ENCODE results near the gene GFRA1. TPM values are rescaled to one million over a fixed set of nuclear protein-coding genes. Genes with fewer than 3 reads are reported as not detected.
A peak's percentile ranks its signal among the peaks of the same experiment; 100 is the strongest.

GFRA1 gene
- total RNA-seq, 2 donors from 2014 or later: 1.6 to 3.1 TPM

DNA sequence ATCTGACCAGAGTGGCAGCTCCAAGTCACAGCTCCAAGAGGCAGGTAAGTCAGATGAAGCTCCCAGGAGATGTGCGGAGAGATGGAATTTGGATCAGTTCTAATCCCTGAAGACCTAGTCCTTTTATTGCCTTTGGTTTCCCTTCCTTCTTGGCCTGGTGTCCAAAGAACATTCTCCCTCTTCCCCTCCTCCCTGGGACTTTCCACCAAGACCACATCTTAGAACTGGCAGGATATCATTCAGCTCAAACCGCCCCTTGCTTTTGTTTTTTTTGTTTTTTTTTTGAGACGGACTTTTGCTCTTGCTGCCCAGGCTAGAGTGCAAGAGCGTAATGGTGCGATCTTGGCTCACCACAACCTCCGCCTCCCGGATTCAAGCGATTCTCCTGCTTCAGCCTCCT lies 190.8 kb downstream of the GFRA1 start:
- Histone ChIP-seq H3K27me3 (ENCODE audit: control insufficient read depth, insufficient read depth, low read length, poor library complexity, severe bottlenecking) (no peaks in the 10 kb centered on the region), H3K36me3 (ENCODE audit: control insufficient read depth, insufficient read depth, low read length) (no peaks in the 10 kb centered on the region), H3K4me1 (ENCODE audit: control insufficient read depth, insufficient read depth, low read length) (peaks cover 3% of the 10 kb centered on the region), H3K9me3 (ENCODE audit: control insufficient read depth, low read length) (no peaks in the 10 kb centered on the region), H3K27ac (ENCODE audit: low read depth, low read length) (no peak overlapping the region), H3K9ac (ENCODE audit: extremely low read depth, low read length, poor library complexity, severe bottlenecking) (no peak overlapping the region), H3K4me3 (ENCODE audit: low read length) (no peak overlapping the region)
- DNase-seq: no peak
- Mint-ChIP-seq H3K27me3 (ENCODE audit: insufficient read depth) (peaks cover 9% of the 10 kb centered on the region), H3K4me1 (peaks cover 13% of the 10 kb centered on the region), H3K9me3 (no peaks in the 10 kb centered on the region), H3K27ac (no peak overlapping the region), H3K4me3 (no peak overlapping the region), H3K36me3 (ENCODE audit: low read depth) (no peaks in the 10 kb centered on the region)
- TF ChIP-seq, protein P1, sequence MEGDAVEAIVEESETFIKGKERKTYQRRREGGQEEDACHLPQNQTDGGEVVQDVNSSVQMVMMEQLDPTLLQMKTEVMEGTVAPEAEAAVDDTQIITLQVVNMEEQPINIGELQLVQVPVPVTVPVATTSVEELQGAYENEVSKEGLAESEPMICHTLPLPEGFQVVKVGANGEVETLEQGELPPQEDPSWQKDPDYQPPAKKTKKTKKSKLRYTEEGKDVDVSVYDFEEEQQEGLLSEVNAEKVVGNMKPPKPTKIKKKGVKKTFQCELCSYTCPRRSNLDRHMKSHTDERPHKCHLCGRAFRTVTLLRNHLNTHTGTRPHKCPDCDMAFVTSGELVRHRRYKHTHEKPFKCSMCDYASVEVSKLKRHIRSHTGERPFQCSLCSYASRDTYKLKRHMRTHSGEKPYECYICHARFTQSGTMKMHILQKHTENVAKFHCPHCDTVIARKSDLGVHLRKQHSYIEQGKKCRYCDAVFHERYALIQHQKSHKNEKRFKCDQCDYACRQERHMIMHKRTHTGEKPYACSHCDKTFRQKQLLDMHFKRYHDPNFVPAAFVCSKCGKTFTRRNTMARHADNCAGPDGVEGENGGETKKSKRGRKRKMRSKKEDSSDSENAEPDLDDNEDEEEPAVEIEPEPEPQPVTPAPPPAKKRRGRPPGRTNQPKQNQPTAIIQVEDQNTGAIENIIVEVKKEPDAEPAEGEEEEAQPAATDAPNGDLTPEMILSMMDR (conservative IDR thresholded peaks at IDR 0.05): no peak
- WGBS, 2 experiments (ENCODE audit: insufficient coverage in 1 of 2, insufficient read length in 1 of 2): 83 to 97% methylated on average over 1 to 8 of the region's 8 CpGs

DNA sequence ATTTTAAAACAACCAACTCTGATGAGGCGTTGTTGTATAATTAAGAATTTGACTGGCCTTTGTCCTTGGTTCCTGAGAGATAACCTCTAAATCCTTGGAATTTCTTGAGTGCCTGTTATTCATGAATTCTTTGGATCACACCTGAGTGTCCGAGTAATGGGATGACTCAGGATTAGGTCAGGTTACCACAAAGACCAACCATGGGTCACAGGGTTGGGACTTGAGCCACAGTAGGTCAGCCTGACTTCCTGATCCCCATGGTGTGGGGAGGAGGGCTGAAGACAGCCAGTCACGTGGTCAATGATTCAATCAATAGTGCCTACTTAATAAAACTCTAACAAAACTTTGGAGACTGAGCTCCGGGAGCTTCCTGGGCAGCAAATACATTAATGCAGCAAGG lies 192.5 kb downstream of the GFRA1 start:
- 74 to 100% methylated on average over 1 to 4 of the region's 4 CpGs for WGBS, 2 experiments (ENCODE audit: insufficient coverage in 1 of 2, insufficient read length in 1 of 2)
- Histone ChIP-seq H3K9me3 (ENCODE audit: control insufficient read depth, low read length) (no peaks in the 10 kb centered on the region), H3K9ac (ENCODE audit: extremely low read depth, low read length, poor library complexity, severe bottlenecking) (no peak overlapping the region), H3K27me3 (ENCODE audit: control insufficient read depth, insufficient read depth, low read length, poor library complexity, severe bottlenecking) (no peaks in the 10 kb centered on the region), H3K36me3 (ENCODE audit: control insufficient read depth, insufficient read depth, low read length) (no peaks in the 10 kb centered on the region), H3K4me3 (ENCODE audit: low read length) (no peak overlapping the region), H3K4me1 (ENCODE audit: control insufficient read depth, insufficient read depth, low read length) (peaks cover 3% of the 10 kb centered on the region), H3K27ac (ENCODE audit: low read depth, low read length) (no peak overlapping the region)
- Mint-ChIP-seq H3K4me1 (peaks cover 13% of the 10 kb centered on the region), H3K27ac (peak overlapping the region; percentile 76), H3K4me3 (no peak overlapping the region), H3K9me3 (no peaks in the 10 kb centered on the region), H3K36me3 (ENCODE audit: low read depth) (no peaks in the 10 kb centered on the region), H3K27me3 (ENCODE audit: insufficient read depth) (peaks cover 5% of the 10 kb centered on the region)
- peak; percentile 83 for DNase-seq
- TF ChIP-seq, protein P1 (conservative IDR thresholded peaks at IDR 0.05): no peak

DNA sequence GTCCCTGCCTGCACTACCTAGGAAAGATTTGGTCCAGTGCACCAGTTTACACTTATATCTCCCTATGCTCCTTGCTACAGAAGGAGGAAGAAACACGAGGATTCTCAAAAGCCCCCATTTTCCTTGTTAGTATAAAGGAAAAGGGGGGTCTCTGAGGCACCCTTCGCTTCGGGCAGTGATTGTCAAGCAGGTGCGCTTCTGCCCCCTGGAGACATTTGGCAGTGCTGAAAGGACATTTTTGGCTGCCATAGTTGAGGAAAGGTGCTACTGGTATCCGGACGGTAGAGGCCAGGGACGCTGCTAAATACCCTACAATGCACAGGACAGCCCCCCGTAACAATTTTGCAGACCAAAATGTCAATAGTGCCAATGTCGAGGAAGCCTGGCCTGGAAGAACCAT lies 193.7 kb downstream of the GFRA1 start:
- H3K9me3 Mint-ChIP-seq: no peaks in the 10 kb centered on the region
- Histone ChIP-seq H3K36me3 (ENCODE audit: control insufficient read depth, insufficient read depth, low read length) (no peaks in the 10 kb centered on the region), H3K4me3 (ENCODE audit: low read length) (no peak overlapping the region), H3K9ac (ENCODE audit: extremely low read depth, low read length, poor library complexity, severe bottlenecking) (no peak overlapping the region), H3K27me3 (ENCODE audit: control insufficient read depth, insufficient read depth, low read length, poor library complexity, severe bottlenecking) (no peaks in the 10 kb centered on the region), H3K9me3 (ENCODE audit: control insufficient read depth, low read length) (no peaks in the 10 kb centered on the region), H3K4me1 (ENCODE audit: control insufficient read depth, insufficient read depth, low read length) (peaks cover 3% of the 10 kb centered on the region), H3K27ac (ENCODE audit: low read depth, low read length) (no peak overlapping the region)
- H3K27ac Mint-ChIP-seq: no peak overlapping the region
- peaks cover 12% of the 10 kb centered on the region for H3K4me1 Mint-ChIP-seq
- H3K27me3 Mint-ChIP-seq (ENCODE audit: insufficient read depth): peaks cover 2% of the 10 kb centered on the region
- WGBS, 2 experiments (ENCODE audit: insufficient coverage in 1 of 2, insufficient read length in 1 of 2): 94 to 100% methylated on average over 8 to 9 of the region's 9 CpGs
- no peak overlapping the region for H3K4me3 Mint-ChIP-seq
- TF ChIP-seq, protein P1 (conservative IDR thresholded peaks at IDR 0.05): peak; percentile 53
- DNase-seq: no peak
- H3K36me3 Mint-ChIP-seq (ENCODE audit: low read depth): no peaks in the 10 kb centered on the region
